OCI-LY3 (cell line): ENCODE results near the gene SUN3.

Experiments used
- H2AFZ ChIP-seq: fragments of 200-600, 300-600 bp; shearing (Covaris generic); 2 replicates; pipeline ENCODE4 v1.6.0; 2014; ENCODE audit warnings: antibody characterized with exemption, low read depth, low read length
- H3K27ac ChIP-seq: fragments of 200-600, 300-600 bp; sonication (generic); 2 replicates; pipeline ENCODE4 v1.5.1; 2014; ENCODE audit warnings: mild to moderate bottlenecking, low read length, moderate library complexity, mixed read lengths
- H3K27me3 ChIP-seq: fragments of 200-600, 300-600 bp; sonication (generic); 2 replicates; pipeline ENCODE4 v1.6.1; 2014; ENCODE audit warnings: low read depth, low read length, mixed read lengths
- H3K36me3 ChIP-seq: fragments of 200-600, 300-600 bp; sonication (generic); replicated peaks from 2 replicates; pipeline ENCODE3; 2014; ENCODE audit warnings: low read depth, low read length, mixed read lengths
- H3K4me1 ChIP-seq: fragments of 300-600, 200-600 bp; sonication (generic); 2 replicates; pipeline ENCODE4 v1.6.1; 2014; ENCODE audit warnings: low read length, mixed read lengths
- H3K4me2 ChIP-seq: fragments of 200-600, 300-600 bp; sonication (generic); 2 replicates; pipeline ENCODE4 v1.6.1; 2014; ENCODE audit warnings: low read length, mixed read lengths
- H3K4me3 ChIP-seq: fragments of 300-600, 200-600 bp; sonication (generic); 2 replicates; pipeline ENCODE4 v1.5.1; 2014; ENCODE audit warnings: antibody characterized with exemption, mild to moderate bottlenecking, low read length, moderate library complexity
- H3K79me2 ChIP-seq: fragments of 300-600, 200-600 bp; shearing (Covaris generic); 2 replicates; pipeline ENCODE4 v1.6.1; 2014; ENCODE audit warnings: mild to moderate bottlenecking, low read length, mixed read lengths
- H3K9ac ChIP-seq: fragments of 300-600, 200-600 bp; shearing (Covaris generic); 2 replicates; pipeline ENCODE4 v1.6.0; 2014; ENCODE audit warnings: mild to moderate bottlenecking, low read length, moderate library complexity
- H3K9me3 ChIP-seq: fragments of 200-600, 300-600 bp; shearing (Covaris generic); 2 replicates; pipeline ENCODE4 v1.6.1; 2014; ENCODE audit warnings: low read length, mixed read lengths; ENCODE audit not compliant: insufficient read depth
- H4K20me1 ChIP-seq: fragments of 200-600, 300-600 bp; sonication (generic); 2 replicates; pipeline ENCODE4 v1.6.1; 2016; ENCODE audit warnings: low read length, mixed read lengths; ENCODE audit not compliant: insufficient read depth
- EZH2phosphoT487 ChIP-seq: fragments of 200-600 bp; shearing (Covaris generic); IDR thresholded peaks from 2 replicates; pipeline ENCODE4 v1.6.1; 2018; ENCODE audit warnings: antibody characterized with exemption, mixed run types, low read depth
- TF ChIP-seq, protein P1 (sequence below): fragments of 200-600, 300-600 bp; sonication (generic); IDR thresholded peaks from 2 replicates; pipeline ENCODE4 v1.5.1; 2014; ENCODE audit warnings: antibody characterized with exemption, low read length, low read depth

SUN3 gene

DNA sequence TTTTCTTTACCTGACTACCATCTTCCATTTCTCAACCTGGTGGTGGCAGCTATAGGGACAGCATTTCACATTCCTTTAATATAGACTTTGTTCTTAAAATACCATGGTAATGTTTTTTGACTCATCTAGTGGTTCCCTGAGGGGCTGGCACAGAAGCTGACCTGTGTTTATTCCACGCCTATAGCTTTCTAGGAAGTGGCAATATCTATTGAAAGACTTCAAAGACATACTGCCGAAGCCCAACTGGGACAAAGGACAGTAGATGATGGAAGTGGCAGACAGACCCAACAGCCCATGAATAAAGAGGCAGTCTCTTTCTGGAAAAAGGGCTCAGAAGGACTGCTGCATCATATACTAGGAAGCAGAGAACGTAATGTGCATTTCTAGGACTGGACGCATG is 11.2 kb downstream of the SUN3 start:
- H3K4me1 ChIP-seq, result no peaks in the 10 kb centered on the region
- TF ChIP-seq, protein P1, sequence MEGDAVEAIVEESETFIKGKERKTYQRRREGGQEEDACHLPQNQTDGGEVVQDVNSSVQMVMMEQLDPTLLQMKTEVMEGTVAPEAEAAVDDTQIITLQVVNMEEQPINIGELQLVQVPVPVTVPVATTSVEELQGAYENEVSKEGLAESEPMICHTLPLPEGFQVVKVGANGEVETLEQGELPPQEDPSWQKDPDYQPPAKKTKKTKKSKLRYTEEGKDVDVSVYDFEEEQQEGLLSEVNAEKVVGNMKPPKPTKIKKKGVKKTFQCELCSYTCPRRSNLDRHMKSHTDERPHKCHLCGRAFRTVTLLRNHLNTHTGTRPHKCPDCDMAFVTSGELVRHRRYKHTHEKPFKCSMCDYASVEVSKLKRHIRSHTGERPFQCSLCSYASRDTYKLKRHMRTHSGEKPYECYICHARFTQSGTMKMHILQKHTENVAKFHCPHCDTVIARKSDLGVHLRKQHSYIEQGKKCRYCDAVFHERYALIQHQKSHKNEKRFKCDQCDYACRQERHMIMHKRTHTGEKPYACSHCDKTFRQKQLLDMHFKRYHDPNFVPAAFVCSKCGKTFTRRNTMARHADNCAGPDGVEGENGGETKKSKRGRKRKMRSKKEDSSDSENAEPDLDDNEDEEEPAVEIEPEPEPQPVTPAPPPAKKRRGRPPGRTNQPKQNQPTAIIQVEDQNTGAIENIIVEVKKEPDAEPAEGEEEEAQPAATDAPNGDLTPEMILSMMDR, result no peak
- no peak for TF ChIP-seq EZH2phosphoT487
- H3K4me3 ChIP-seq, result no peak overlapping the region
- no peaks in the 10 kb centered on the region for H3K27me3 ChIP-seq
- H2AFZ ChIP-seq, result no peak overlapping the region
- no peaks in the 10 kb centered on the region for H3K9me3 ChIP-seq
- no peaks in the 10 kb centered on the region for H4K20me1 ChIP-seq
- no peak overlapping the region for H3K27ac ChIP-seq
- no peak overlapping the region for H3K9ac ChIP-seq
- H3K36me3 ChIP-seq, result no peaks in the 10 kb centered on the region
- H3K79me2 ChIP-seq, result no peaks in the 10 kb centered on the region
- H3K4me2 ChIP-seq, result no peak overlapping the region

DNA sequence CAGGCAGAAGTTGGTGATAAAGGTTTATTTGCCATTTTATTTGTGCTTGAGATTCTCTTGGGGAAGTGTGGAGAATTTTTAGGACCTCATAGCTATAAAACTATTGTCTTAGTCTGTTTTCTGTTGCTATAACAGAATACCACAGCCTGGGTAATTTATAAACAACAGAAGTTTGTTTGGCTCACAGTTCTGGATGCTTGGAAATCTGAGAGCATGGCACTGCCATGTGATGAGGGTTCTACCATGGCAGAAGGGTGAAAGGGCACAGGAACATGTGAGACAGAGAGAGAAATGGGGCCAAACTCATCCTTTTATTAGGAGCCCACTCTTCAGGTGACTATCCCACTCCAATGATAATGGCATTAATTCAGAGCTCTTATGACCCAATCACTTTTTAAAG is 12.3 kb downstream of the SUN3 start:
- TF ChIP-seq, protein P1, result no peak
- no peak for TF ChIP-seq EZH2phosphoT487

DNA sequence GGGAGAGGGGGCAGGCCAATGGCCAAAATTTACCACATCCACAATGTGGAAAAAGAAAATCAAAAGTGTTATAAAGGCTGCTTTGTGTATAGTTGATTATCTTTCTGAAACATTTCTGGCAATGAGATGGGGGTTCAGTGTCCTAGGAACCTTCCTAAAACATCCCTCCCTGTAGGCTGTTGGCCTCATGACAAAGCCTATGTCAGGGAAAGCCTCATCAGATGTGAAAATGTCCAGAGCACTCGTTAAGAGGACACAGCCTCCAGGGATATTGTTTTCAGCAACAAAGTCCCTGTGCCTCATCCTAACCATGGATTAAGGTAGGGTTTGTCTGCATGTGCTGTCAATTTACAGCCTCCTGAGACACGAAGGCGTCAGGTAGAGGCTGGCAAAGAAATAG is 17.0 kb downstream of the SUN3 start:
- no peak for TF ChIP-seq EZH2phosphoT487
- TF ChIP-seq, protein P1, result no peak
- no peaks in the 10 kb centered on the region for H3K9me3 ChIP-seq
- H3K9ac ChIP-seq, result no peak overlapping the region
- H3K36me3 ChIP-seq, result no peaks in the 10 kb centered on the region
- H3K4me1 ChIP-seq, result peaks cover 16% of the 10 kb centered on the region
- no peak overlapping the region for H2AFZ ChIP-seq
- peak overlapping the region; percentile 44 for H3K4me2 ChIP-seq
- no peaks in the 10 kb centered on the region for H3K27me3 ChIP-seq
- peak overlapping the region; percentile 8; the same call in 1 of the 2 replicates for H3K4me3 ChIP-seq
- H4K20me1 ChIP-seq, result no peaks in the 10 kb centered on the region
- no peak overlapping the region for H3K27ac ChIP-seq
- H3K79me2 ChIP-seq, result no peaks in the 10 kb centered on the region

More for the DNA sequence above, 12.3 kb downstream of the SUN3 start:
- Histone ChIP-seq H3K4me2 (no peak overlapping the region), H3K4me1 (peaks cover 5% of the 10 kb centered on the region), H2AFZ (no peak overlapping the region), H3K36me3 (no peaks in the 10 kb centered on the region), H3K27me3 (no peaks in the 10 kb centered on the region), H3K9ac (no peak overlapping the region), H3K79me2 (no peaks in the 10 kb centered on the region), H3K9me3 (no peaks in the 10 kb centered on the region), H3K4me3 (no peak overlapping the region), H3K27ac (no peak overlapping the region), H4K20me1 (no peaks in the 10 kb centered on the region)

DNA sequence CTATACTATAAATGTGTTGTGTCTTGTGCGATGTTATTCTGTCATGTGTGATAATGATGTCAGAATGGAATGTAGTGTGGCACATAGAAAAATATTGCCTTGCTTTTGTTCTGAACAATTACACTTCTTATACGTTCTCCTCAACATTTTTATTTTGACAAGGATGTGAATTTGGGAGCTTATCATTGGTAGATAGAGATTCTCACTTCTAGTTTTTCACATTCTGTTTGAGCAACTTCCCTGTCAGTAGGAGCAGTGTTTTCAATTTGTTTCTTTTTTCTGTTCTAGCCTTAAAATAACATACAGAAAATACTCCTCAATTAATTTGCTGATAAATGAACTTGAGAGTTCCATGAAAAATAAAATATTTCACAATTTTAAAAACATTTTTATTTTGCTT is 17.6 kb downstream of the SUN3 start:
- H3K79me2 ChIP-seq, result no peaks in the 10 kb centered on the region
- no peak overlapping the region for H2AFZ ChIP-seq
- H3K4me2 ChIP-seq, result peak overlapping the region; percentile 44
- H3K9ac ChIP-seq, result no peak overlapping the region
- H4K20me1 ChIP-seq, result no peaks in the 10 kb centered on the region
- H3K27me3 ChIP-seq, result no peaks in the 10 kb centered on the region
- peak overlapping the region; percentile 8; the same call in 1 of the 2 replicates for H3K4me3 ChIP-seq
- H3K4me1 ChIP-seq, result peaks cover 16% of the 10 kb centered on the region
- TF ChIP-seq, protein P1, result no peak
- no peak for TF ChIP-seq EZH2phosphoT487
- H3K27ac ChIP-seq, result no peak overlapping the region
- no peaks in the 10 kb centered on the region for H3K36me3 ChIP-seq
- no peaks in the 10 kb centered on the region for H3K9me3 ChIP-seq
